Measurements from ENCODE around the gene PDHA2. TPM values are rescaled to one million over a fixed set of nuclear protein-coding genes. Genes with fewer than 3 reads are reported as not detected.

PDHA2 gene
- total RNA-seq, 1 donor from 2014 or later, result not detected

Small RNA genes within 50 kb of the gene (small RNA-seq; reads per million reads assigned to genes)
- not detected for gene RNU6-1059P

Data from frontal cortex (tissue), 1 donor.